K562 (cell line): Measurements from ENCODE around the gene SPON1. TPM values are rescaled to one million over a fixed set of nuclear protein-coding genes. Genes with fewer than 3 reads are reported as not detected.

ENCODE experiments used
- ATAC-seq: fragments of 200-7000 bp; cut with Tn5 transposase; 3 replicates; pipeline ENCODE4 v1.9.1; 2020; ENCODE audit warnings: moderate library complexity
- BruUV-seq: library from RNA; stranded (reverse); fragments of 400-500 nt; replicated peaks from 2 replicates; lab custom pipeline; 2021; lab: Mats Ljungman, UMichigan
- CTCF ChIA-PET: fragments of 300-600 bp; formaldehyde crosslinking; extraction: SDS; loops from one replicate; lab custom pipeline; 2021; ENCODE audit warnings: low intra/inter-chr PET ratio; lab: Yijun Ruan, JAX
- POLR2A ChIA-PET: fragments of 300-600, 350-650 bp; sonication (Branson Sonifier 250); formaldehyde crosslinking; extraction: SDS; loops from one replicate; lab custom pipeline; 2021; ENCODE audit warnings: antibody characterized with exemption, inconsistent platforms; lab: Yijun Ruan, JAX
- DNase-seq, 4 experiments: peaks; one replicate each; pipeline versions ENCODE4 v3.0.0 to v3.0.0-alpha.2; 2011 to 2018; ENCODE audit warnings: low spot score in 3 of 4, mixed read lengths in 3 of 4; ENCODE audit errors: extremely low read depth in 1 of 4
- FAIRE-seq: peaks from 2 replicates; lab custom pipeline; 2011; peaks lifted over from hg19 to GRCh38; lab: Jason Lieb, UNC
- H2AFZ ChIP-seq: 2 replicates; pipeline ENCODE4 v1.6.0; 2011; ENCODE audit warnings: low read depth, low read length, control low read depth, inconsistent platforms
- H3K27ac ChIP-seq: fragments of 200-600 bp; 3 replicates; pipeline ENCODE4 v1.8.0; 2011; ENCODE audit warnings: low read depth, mild to moderate bottlenecking, control low read depth, inconsistent platforms, low read length, moderate library complexity, mixed read lengths; ENCODE audit errors: extremely low read depth
- H3K27me3 ChIP-seq, 2 experiments: fragments of 300-600 bp in 1 of 2; 2 replicates in 1 of 2; 3 replicates in 1 of 2; pipeline versions ENCODE4 v1.6.0 to v1.8.0; 2011; ENCODE audit warnings: inconsistent platforms in 2 of 2, low read length in 2 of 2, mild to moderate bottlenecking in 1 of 2, mixed read lengths in 1 of 2, moderate library complexity in 1 of 2; ENCODE audit not compliant: control insufficient read depth in 2 of 2, insufficient read depth in 2 of 2
- H3K36me3 ChIP-seq: fragments of 300-600 bp; 3 replicates; pipeline ENCODE4 v1.8.0; 2011; ENCODE audit warnings: mild to moderate bottlenecking, low read length, inconsistent platforms; ENCODE audit not compliant: control insufficient read depth, insufficient read depth
- H3K4me1 ChIP-seq, 2 experiments: fragments of 200-600 bp in 1 of 2; replicated peaks in 1 of 2; 2 replicates in 1 of 2; 3 replicates in 1 of 2; pipeline versions ENCODE4 v1.5.1 to v1.8.0; 2011; ENCODE audit warnings: inconsistent platforms in 2 of 2, low read length in 2 of 2, mild to moderate bottlenecking in 1 of 2, mixed read lengths in 1 of 2, moderate library complexity in 1 of 2; ENCODE audit not compliant: control insufficient read depth in 2 of 2, insufficient read depth in 2 of 2
- H3K4me2 ChIP-seq: 2 replicates; pipeline ENCODE4 v1.6.1; 2011; ENCODE audit warnings: low read length, control low read depth, inconsistent platforms, mixed read lengths; ENCODE audit not compliant: insufficient read depth
- H3K4me3 ChIP-seq: fragments of 200-600 bp; sonication (generic), shearing (Covaris generic); 2 replicates; pipeline ENCODE4 v1.5.1; 2016; ENCODE audit warnings: control low read depth, inconsistent platforms
- H3K79me2 ChIP-seq: fragments of 200-600 bp; 3 replicates; pipeline ENCODE4 v1.8.0; 2011; ENCODE audit warnings: low read length, inconsistent platforms; ENCODE audit not compliant: control insufficient read depth, insufficient read depth
- H3K9ac ChIP-seq, 2 experiments: 2 replicates each; pipeline versions ENCODE4 v1.6.0 to v1.6.1; 2011; ENCODE audit warnings: low read depth in 2 of 2, low read length in 2 of 2, control low read depth in 1 of 2, inconsistent platforms in 1 of 2, mild to moderate bottlenecking in 1 of 2, mixed read lengths in 1 of 2; ENCODE audit not compliant: insufficient read depth in 1 of 2
- H3K9me1 ChIP-seq: one replicate; pipeline ENCODE4 v1.6.0; 2011; ENCODE audit warnings: inconsistent platforms, mild to moderate bottlenecking, low read length, moderate library complexity; ENCODE audit not compliant: control insufficient read depth, insufficient read depth
- H3K9me3 ChIP-seq: replicated peaks from 2 replicates; pipeline ENCODE4 v1.5.1; 2011; ENCODE audit warnings: low read depth, low read length, inconsistent platforms; ENCODE audit not compliant: control insufficient read depth, insufficient read depth
- H4K20me1 ChIP-seq: replicated peaks from 2 replicates; pipeline ENCODE4 v1.6.1; 2011; ENCODE audit warnings: low read length, inconsistent platforms, mixed read lengths; ENCODE audit not compliant: control insufficient read depth, insufficient read depth
- POLR2AphosphoS2 ChIP-seq: IDR thresholded peaks from 2 replicates; pipeline ENCODE4 v1.6.1; 2012; ENCODE audit warnings: low read length, improper control_type of control experiment
- RAD21 ChIP-seq, 2 experiments: fragments of 250-450 bp in 1 of 2; fragments of 450-650 bp in 1 of 2; sonication (Bioruptor Pico) in 1 of 2; formaldehyde crosslinking in 1 of 2; IDR thresholded peaks in 1 of 2; conservative IDR thresholded peaks in 1 of 2; 2 replicates each; pipeline versions ENCODE4 v1.4.0 to v1.8.0; 2020 to 2022; ENCODE audit warnings: mild to moderate bottlenecking in 2 of 2, moderate library complexity in 1 of 2
- SMAD2 ChIP-seq: fragments of 150-350 bp; IDR thresholded peaks from 2 replicates; pipeline ENCODE4 v1.6.1; 2014; ENCODE audit warnings: low read depth, mild to moderate bottlenecking, low read length
- SP1 ChIP-seq: sonication (generic); formaldehyde crosslinking; IDR thresholded peaks from 2 replicates; pipeline ENCODE4 v1.8.1; 2022; ENCODE audit warnings: mild to moderate bottlenecking, missing genetic modification reagents
- TFAM ChIP-seq: fragments of 250-450 bp; sonication (Bioruptor Pico); conservative IDR thresholded peaks from 2 replicates; pipeline ENCODE4 v1.5.0; 2021; ENCODE audit warnings: mild to moderate bottlenecking, moderate library complexity
- ZBTB1 ChIP-seq: sonication (generic); formaldehyde crosslinking; IDR thresholded peaks from 2 replicates; pipeline ENCODE4 v1.8.1; 2023; ENCODE audit warnings: missing genetic modification reagents, low read depth, mild to moderate bottlenecking, borderline replicate concordance
- ZNF316 ChIP-seq: fragments of 450-650 bp; IDR thresholded peaks from 2 replicates; pipeline ENCODE4 v1.6.1; 2016
- ZNF778 ChIP-seq: fragments of 450-650 bp; formaldehyde crosslinking; IDR thresholded peaks from 2 replicates; pipeline ENCODE4 v1.4.0; 2020; ENCODE audit warnings: mild to moderate bottlenecking, moderate library complexity
- WGBS: fragments of 100-300 bp; shearing (Covaris generic); methylation state at CpG from one replicate; pipeline ENCODE4 v1.1.6; 2016; ENCODE audit warnings: low coverage, mixed read lengths; ENCODE audit not compliant: insufficient coverage; ENCODE audit errors: missing lambda C conversion rate; 5-methylcytosine and 5-hydroxymethylcytosine counted together
- in situ Hi-C: fragments of 300-500 bp; cut with MboI; formaldehyde crosslinking; loops from 4 replicates; pipeline ENCODE4 v1.15.0; 2018; ENCODE audit warnings: inconsistent platforms, mixed read lengths
- intact Hi-C: fragments of 100-400 bp; cut with micrococcal nuclease; formaldehyde crosslinking; loops from 2 replicates; pipeline ENCODE4 v1.14.2; 2022
- polyA plus RNA-seq, 8 experiments: library from polyadenylated mRNA; depleted of rRNA in 4 of 8; stranded (reverse) in 5 of 8; unstranded in 3 of 8; fragments of >200 nt; fragmentation: Nextera tagmentation in 2 of 8; fragmentation: Illumina TruSeq in 1 of 8; extraction: Ambion mirVana in 2 of 8; extraction: Trizol in 1 of 8; gene quantifications; 2 replicates each; pipeline versions ENCODE4 v1.2.1 to v1.2.3, GENCODE V29; 2011 to 2014; ENCODE audit warnings: inconsistent platforms in 1 of 8, missing spikeins in 1 of 8
- total RNA-seq, 7 experiments: library from RNA; depleted of rRNA in 6 of 7; stranded (reverse); fragments of >200 nt in 6 of 7; fragmentation: Illumina TruSeq in 2 of 7; extraction: Trizol in 2 of 7; gene quantifications; 2 replicates each; pipeline versions ENCODE4 v1.2.1 to v1.2.3, GENCODE V29; 2011 to 2021; ENCODE audit warnings: low replicate concordance in 1 of 7
- TF ChIP-seq, protein P1 (sequence below): fragments of 250-450 bp; sonication (Bioruptor Pico); IDR thresholded peaks from 2 replicates; pipeline ENCODE4 v1.5.0; 2021; ENCODE audit warnings: mild to moderate bottlenecking, moderate library complexity
- TF ChIP-seq, protein P2 (sequence below), 3 experiments: IDR thresholded peaks in 2 of 3; conservative IDR thresholded peaks in 1 of 3; 2 replicates each; pipeline ENCODE4 v1.5.1; 2011 to 2012; ENCODE audit warnings: low read length in 3 of 3, mild to moderate bottlenecking in 3 of 3, control low read depth in 2 of 3, improper control_type of control experiment in 1 of 3, inconsistent platforms in 1 of 3, low read depth in 1 of 3, mixed read lengths in 1 of 3, moderate library complexity in 1 of 3; ENCODE audit not compliant: insufficient read depth in 2 of 3
- TF ChIP-seq, protein P3 (sequence below): IDR thresholded peaks from 2 replicates; pipeline ENCODE4 v1.6.1; 2011; ENCODE audit warnings: borderline replicate concordance, low read depth, mild to moderate bottlenecking, moderate library complexity, low read length; ENCODE audit not compliant: insufficient read depth, poor library complexity, severe bottlenecking

The SPON1 gene
- total and polyA plus RNA-seq, 9 of the 15 experiments (the other 6 are each of a cell fraction or from before 2014, with no cell fraction given): 0.04 to 0.06 TPM; not detected in 7

DNA sequence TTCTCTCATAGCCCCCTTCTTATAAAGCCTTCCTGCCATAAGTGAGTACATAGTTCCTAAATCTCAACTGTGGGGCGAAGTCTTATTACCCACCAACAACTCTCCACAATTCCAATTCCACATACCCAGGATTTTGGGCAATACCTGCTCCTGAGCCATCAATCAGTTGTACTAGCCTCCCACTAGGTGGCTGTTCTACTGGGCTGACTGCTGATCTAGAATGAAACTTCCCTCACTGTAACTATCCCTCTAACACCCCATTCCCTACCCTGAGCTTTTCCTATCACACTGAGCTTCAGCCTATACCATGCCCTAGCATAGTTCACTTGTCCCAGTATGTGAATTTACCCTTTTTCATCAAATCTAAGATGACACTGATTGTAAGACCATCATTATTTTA, 344.0 kb downstream of the SPON1 start (continued):
- TF ChIP-seq, protein P1, sequence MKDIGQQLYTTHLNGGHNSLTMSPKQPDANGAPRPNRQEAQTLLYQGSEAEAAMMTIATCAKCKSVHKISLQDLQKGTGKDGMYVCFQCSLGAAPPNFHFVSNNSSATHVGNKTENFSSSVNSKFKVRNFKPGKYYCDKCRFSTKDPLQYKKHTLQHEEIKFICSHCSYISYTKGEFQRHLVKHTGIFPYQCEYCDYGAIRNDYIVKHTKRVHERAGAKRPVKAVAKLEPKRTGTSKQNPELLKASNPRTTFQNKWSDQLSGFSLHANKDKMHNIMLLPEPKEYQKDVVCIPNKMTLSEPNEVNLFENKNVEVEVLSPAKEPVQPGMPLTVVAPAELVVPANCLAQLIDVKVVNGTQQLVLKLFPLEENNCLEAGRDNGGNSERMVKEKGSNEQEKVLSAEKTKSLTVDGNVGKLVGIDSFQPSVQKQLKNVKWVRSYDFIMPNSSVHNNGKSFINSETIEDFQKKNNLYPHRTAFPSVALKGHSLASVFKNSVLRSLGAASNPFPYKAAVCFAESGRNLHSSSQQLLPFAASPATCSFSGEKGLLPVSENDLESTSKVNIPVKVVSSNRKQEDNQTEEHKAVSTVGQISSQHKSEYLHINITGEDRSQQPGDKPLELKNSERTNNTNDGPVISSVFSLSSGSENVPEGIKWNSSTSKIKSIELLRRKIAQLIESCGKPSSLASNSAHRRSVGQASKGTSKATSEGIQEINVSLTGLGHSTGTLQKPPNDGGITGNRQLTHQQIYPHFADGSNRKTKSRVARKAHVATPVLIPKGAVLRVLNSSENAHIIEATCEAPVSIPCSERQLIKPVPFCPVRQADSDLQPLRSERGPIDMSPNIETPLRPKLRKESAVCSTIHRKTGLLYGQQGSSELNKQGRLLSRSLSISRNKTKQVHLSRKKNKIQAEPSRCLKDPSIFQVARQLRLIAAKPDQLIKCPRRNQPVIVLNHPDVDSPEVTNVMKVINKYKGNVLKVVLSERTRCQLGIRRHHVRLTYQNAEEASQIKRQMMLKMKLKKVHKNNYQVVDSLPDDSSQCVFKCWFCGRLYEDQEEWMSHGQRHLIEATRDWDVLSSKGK (CRISPR knock-in tag): no peak
- TF ChIP-seq TFAM: no peak
- TF ChIP-seq POLR2AphosphoS2: no peak
- TF ChIP-seq SMAD2: no peak
- no peak for TF ChIP-seq SP1 (CRISPR knock-in tag)
- TF ChIP-seq ZNF778 (CRISPR knock-in tag): no peak
- TF ChIP-seq, all 486 proteins: peak for 0

DNA sequence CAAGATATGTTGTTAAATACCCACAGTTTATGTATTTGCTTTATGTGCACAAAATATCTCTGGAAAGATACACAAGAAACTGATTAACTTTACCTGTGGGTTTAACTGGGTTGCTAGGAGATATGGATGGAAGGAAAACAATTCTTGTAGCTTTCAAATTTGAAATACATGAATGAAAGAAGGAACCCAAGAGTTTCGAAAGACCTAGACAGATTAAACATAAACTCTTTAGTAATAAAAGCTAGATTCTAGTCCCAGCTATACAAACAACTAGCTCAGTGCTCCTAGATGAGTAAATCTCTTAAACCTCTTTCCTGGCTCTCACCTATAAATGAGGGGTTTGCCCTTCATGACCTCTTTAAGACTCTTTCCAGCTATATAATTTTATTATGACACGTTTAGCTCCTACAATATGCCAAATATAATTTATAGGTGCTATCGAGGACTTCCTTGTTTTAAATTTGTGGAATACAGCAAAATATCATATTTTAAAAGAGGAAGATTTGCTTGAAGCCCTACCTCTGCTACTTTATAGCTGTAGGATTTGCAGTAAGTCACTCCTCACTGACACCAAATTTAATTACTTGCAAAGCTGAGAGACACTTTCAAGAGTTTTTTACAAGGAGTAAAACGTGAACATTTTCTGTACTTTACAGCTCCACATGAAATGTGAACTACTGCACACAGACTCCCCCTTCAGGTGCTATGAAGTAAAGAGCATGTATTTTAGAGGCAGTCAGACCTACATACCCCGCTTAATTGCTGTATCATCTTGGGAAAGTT, 345.8 kb downstream of the SPON1 start:
- H3K9me1 ChIP-seq: no peaks in the 10 kb centered on the region
- peaks cover 0 to 3% of the 10 kb centered on the region in 2 experiments; a peak in 2 of 5 replicates for H3K4me1 ChIP-seq
- no peak overlapping the region for H3K4me2 ChIP-seq
- peak; percentile 39 to 56 (median 50) for DNase-seq
- H3K9ac ChIP-seq: no peak overlapping the region
- no peaks in the 10 kb centered on the region for H3K36me3 ChIP-seq
- POLR2A ChIA-PET: interaction anchor here (0.6 to 1.1 kb wide), 2 partner anchors 13 to 558 kb away, joined by 3 to 5 read pairs; no protein-coding TSS in a partner anchor
- in situ Hi-C loops (loop anchor here (10.0 kb wide), 2 partner anchors 106 to 146 kb away; no protein-coding TSS in a partner anchor), intact Hi-C loops (no loop called here)
- H3K79me2 ChIP-seq: peaks cover 36% of the 10 kb centered on the region
- H3K4me3 ChIP-seq: no peak overlapping the region
- ATAC-seq: peak; percentile 93
- no TSS peak for BruUV-seq
- CTCF ChIA-PET: interaction anchor here (0.5 to 0.6 kb wide), 2 partner anchors 50 to 1554 kb away, joined by 3 read pairs; no protein-coding TSS in a partner anchor
- H4K20me1 ChIP-seq: peaks cover 17% of the 10 kb centered on the region; the same call in 1 of the 2 replicates
- H2AFZ ChIP-seq: peak overlapping the region; percentile 30; the same call in 1 of the 2 replicates
- H3K27me3 ChIP-seq: no peaks in the 10 kb centered on the region
- H3K9me3 ChIP-seq: no peaks in the 10 kb centered on the region
- no peak overlapping the region for H3K27ac ChIP-seq
- 22% methylated on average over 5 of the region's 5 CpGs for WGBS
- peak; percentile 84 for FAIRE-seq
- TF ChIP-seq, protein P2, sequence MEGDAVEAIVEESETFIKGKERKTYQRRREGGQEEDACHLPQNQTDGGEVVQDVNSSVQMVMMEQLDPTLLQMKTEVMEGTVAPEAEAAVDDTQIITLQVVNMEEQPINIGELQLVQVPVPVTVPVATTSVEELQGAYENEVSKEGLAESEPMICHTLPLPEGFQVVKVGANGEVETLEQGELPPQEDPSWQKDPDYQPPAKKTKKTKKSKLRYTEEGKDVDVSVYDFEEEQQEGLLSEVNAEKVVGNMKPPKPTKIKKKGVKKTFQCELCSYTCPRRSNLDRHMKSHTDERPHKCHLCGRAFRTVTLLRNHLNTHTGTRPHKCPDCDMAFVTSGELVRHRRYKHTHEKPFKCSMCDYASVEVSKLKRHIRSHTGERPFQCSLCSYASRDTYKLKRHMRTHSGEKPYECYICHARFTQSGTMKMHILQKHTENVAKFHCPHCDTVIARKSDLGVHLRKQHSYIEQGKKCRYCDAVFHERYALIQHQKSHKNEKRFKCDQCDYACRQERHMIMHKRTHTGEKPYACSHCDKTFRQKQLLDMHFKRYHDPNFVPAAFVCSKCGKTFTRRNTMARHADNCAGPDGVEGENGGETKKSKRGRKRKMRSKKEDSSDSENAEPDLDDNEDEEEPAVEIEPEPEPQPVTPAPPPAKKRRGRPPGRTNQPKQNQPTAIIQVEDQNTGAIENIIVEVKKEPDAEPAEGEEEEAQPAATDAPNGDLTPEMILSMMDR (IDR thresholded peaks at IDR 0.05 in 2 of 3, conservative IDR thresholded peaks at IDR 0.05 in 1 of 3; ENCODE audit: insufficient read depth in 2 of 3, low read depth in 1 of 3, low read length in 3 of 3): peak; percentile 29 to 68 (median 65); a peak in 5 of 6 replicates
- TF ChIP-seq RAD21 (CRISPR knock-in tag; conservative IDR thresholded peaks at IDR 0.05 in 1 of 2, IDR thresholded peaks at IDR 0.05 in 1 of 2): peak in 1 of 2 experiments; percentile 37; a peak in 2 of 4 replicates
- TF ChIP-seq ZBTB1 (CRISPR knock-in tag): no peak
- TF ChIP-seq, protein P3, sequence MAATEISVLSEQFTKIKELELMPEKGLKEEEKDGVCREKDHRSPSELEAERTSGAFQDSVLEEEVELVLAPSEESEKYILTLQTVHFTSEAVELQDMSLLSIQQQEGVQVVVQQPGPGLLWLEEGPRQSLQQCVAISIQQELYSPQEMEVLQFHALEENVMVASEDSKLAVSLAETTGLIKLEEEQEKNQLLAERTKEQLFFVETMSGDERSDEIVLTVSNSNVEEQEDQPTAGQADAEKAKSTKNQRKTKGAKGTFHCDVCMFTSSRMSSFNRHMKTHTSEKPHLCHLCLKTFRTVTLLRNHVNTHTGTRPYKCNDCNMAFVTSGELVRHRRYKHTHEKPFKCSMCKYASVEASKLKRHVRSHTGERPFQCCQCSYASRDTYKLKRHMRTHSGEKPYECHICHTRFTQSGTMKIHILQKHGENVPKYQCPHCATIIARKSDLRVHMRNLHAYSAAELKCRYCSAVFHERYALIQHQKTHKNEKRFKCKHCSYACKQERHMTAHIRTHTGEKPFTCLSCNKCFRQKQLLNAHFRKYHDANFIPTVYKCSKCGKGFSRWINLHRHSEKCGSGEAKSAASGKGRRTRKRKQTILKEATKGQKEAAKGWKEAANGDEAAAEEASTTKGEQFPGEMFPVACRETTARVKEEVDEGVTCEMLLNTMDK: peak; percentile 50
- peak; percentile 35; the same call in 1 of the 2 replicates for TF ChIP-seq ZNF316
